OCI-LY1 (cell line): ENCODE data around the gene PLEKHA7.

Source experiments
- EZH2 ChIP-seq: fragments of 200-600 bp; sonication (generic), shearing (Covaris generic); IDR thresholded peaks from 2 replicates; pipeline ENCODE4 v1.8.0; 2017; ENCODE audit warnings: borderline replicate concordance, mixed run types, mild to moderate bottlenecking, antibody characterized with exemption, low read length, moderate library complexity, mixed read lengths
- TF ChIP-seq, protein P1 (sequence below): fragments of 200-600 bp; sonication (generic), shearing (Covaris generic); IDR thresholded peaks from 2 replicates; pipeline ENCODE4 v1.5.1; 2017; ENCODE audit warnings: mild to moderate bottlenecking, antibody characterized with exemption, low read length, moderate library complexity, mixed read lengths

DNA sequence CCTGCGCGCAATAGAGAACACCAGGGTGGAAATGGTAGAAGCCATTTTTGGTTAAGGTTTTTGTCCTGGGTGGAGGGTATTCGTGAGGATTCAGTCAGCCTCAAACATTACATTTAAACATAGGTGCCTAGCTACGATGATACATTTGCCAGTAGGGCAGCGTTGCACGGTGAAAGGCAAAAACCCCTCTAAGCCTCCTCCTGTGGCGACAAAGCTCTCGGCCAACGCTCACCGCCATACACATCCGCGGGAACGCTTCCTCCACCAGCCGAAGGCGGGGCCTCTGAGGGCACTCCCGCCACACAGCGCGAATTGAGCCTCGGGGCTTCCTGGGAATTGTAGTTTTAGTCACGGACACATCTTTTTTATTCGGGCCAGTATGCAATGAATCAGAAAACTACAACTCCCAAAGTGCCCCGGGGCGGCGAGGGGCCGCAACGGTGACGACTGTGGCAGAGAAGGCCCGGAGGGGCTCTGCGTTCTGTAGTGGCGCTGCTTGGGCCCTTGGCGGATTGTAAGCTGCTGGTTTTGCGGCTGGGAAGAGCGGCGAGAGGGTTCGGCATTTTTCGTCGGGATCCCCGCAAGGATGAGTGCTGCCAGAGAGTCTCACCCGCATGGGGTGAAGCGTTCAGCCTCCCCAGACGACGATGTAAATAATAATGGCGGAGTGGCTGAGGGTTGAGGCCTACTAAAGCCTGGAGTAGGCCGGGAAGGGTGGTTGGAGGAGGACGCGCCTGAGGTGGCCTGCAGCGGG is 275.8 kb downstream of the PLEKHA7 start, which contains the start of gene C11orf58:
- TF ChIP-seq, protein P1, sequence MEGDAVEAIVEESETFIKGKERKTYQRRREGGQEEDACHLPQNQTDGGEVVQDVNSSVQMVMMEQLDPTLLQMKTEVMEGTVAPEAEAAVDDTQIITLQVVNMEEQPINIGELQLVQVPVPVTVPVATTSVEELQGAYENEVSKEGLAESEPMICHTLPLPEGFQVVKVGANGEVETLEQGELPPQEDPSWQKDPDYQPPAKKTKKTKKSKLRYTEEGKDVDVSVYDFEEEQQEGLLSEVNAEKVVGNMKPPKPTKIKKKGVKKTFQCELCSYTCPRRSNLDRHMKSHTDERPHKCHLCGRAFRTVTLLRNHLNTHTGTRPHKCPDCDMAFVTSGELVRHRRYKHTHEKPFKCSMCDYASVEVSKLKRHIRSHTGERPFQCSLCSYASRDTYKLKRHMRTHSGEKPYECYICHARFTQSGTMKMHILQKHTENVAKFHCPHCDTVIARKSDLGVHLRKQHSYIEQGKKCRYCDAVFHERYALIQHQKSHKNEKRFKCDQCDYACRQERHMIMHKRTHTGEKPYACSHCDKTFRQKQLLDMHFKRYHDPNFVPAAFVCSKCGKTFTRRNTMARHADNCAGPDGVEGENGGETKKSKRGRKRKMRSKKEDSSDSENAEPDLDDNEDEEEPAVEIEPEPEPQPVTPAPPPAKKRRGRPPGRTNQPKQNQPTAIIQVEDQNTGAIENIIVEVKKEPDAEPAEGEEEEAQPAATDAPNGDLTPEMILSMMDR: no peak
- no peak for TF ChIP-seq EZH2
